Karpas-422 (cell line): ENCODE results near the gene CCNY. TPM values are rescaled to one million over a fixed set of nuclear protein-coding genes. Genes with fewer than 3 reads are reported as not detected.
"Not testable (repeated sequence)": the region's sequence is repeated elsewhere in the genome, so short reads cannot be mapped to it uniquely, and the experiment has no call there.

Source experiments
- DNase-seq: peaks from one replicate; pipeline ENCODE4 v3.0.0-alpha.2; 2015
- H2AFZ ChIP-seq: fragments of 200-600 bp; sonication (generic); 2 replicates; pipeline ENCODE4 v1.6.1; 2014; ENCODE audit warnings: antibody characterized with exemption, low read length, mixed read lengths
- H3K27ac ChIP-seq: fragments of 200-600 bp; sonication (generic); 2 replicates; pipeline ENCODE4 v1.5.1; 2014; ENCODE audit warnings: mild to moderate bottlenecking, low read length, moderate library complexity
- H3K27me3 ChIP-seq: fragments of 200-600 bp; sonication (generic); 2 replicates; pipeline ENCODE4 v1.6.1; 2014; ENCODE audit warnings: low read length, mixed read lengths
- H3K36me3 ChIP-seq: fragments of 200-600 bp; sonication (generic); 2 replicates; pipeline ENCODE4 v1.6.1; 2014; ENCODE audit warnings: low read length, mixed read lengths; ENCODE audit not compliant: insufficient read depth
- H3K4me1 ChIP-seq: fragments of 200-600 bp; sonication (generic); 2 replicates; pipeline ENCODE4 v1.6.1; 2014; ENCODE audit warnings: mild to moderate bottlenecking, low read length, mixed read lengths
- H3K4me2 ChIP-seq: fragments of 200-600 bp; sonication (generic); 2 replicates; pipeline ENCODE4 v1.6.1; 2014; ENCODE audit warnings: low read length, low read depth, mild to moderate bottlenecking; ENCODE audit not compliant: poor library complexity, severe bottlenecking
- H3K4me3 ChIP-seq: fragments of 200-600 bp; sonication (generic); 2 replicates; pipeline ENCODE4 v1.5.1; 2014; ENCODE audit warnings: mild to moderate bottlenecking, antibody characterized with exemption, low read length, mixed read lengths
- H3K79me2 ChIP-seq: fragments of 200-600 bp; sonication (generic); 2 replicates; pipeline ENCODE4 v1.6.1; 2014; ENCODE audit warnings: mild to moderate bottlenecking, low read length, mixed read lengths
- H3K9ac ChIP-seq: fragments of 200-600 bp; sonication (generic); 2 replicates; pipeline ENCODE4 v1.6.0; 2014; ENCODE audit warnings: low read length
- H3K9me2 ChIP-seq: fragments of 200-600 bp; sonication (generic), shearing (Covaris generic); replicated peaks from 2 replicates; pipeline ENCODE4 v1.6.0; 2014; ENCODE audit warnings: mild to moderate bottlenecking, low read length, moderate library complexity; ENCODE audit not compliant: insufficient read depth
- H3K9me3 ChIP-seq: fragments of 300-700, 200-600 bp; sonication (generic); 2 replicates; pipeline ENCODE4 v1.6.1; 2014; ENCODE audit warnings: low read length, mixed read lengths
- H4K20me1 ChIP-seq: fragments of 200-600 bp; sonication (generic); 2 replicates; pipeline ENCODE4 v1.6.1; 2014; ENCODE audit warnings: mild to moderate bottlenecking, antibody characterized with exemption, low read length, low read depth; ENCODE audit not compliant: insufficient read depth
- total RNA-seq: library from RNA; depleted of rRNA; stranded (reverse); fragments of >200 nt; shearing (Covaris generic); gene quantifications from 2 replicates; pipeline ENCODE4 v1.2.3, GENCODE V29; 2014; ENCODE audit warnings: low replicate concordance

Gene CCNY
- total RNA-seq, 1 experiment from 2014 or later, result 19.4 TPM

DNA sequence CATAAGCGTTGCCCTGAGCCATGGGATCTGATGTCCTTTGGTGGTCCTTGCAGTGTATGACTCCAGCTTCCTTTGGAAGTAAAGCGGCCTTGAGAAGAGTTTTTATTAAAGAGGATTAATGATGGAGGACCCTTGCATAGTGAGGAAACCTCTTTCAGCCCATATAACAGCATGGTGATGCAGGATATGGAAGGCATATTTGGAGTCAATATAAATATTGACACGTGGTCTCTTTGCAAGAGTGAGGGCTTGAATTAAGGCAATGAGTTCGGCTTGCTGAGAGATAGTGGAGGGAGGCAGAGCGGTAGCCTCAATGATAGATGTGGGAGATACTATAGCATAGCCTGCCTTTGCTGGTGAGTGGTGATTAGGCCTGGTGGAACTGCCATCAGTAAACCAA lies 67.2 kb downstream of the CCNY start:
- not testable (repeated sequence) for H3K4me2 ChIP-seq, H3K4me1 ChIP-seq, H3K4me3 ChIP-seq, H2AFZ ChIP-seq, H3K27me3 ChIP-seq, H3K79me2 ChIP-seq, H3K36me3 ChIP-seq, H3K9me3 ChIP-seq, H3K9ac ChIP-seq, H3K27ac ChIP-seq, H3K9me2 ChIP-seq, H4K20me1 ChIP-seq, DNase-seq

GRCh38 chr10:35404077-35404476 lies 67.8 kb downstream of the CCNY start:
- not testable (repeated sequence) for H3K9me3 ChIP-seq, H3K4me3 ChIP-seq, H3K36me3 ChIP-seq, H3K4me1 ChIP-seq, H3K27me3 ChIP-seq, H4K20me1 ChIP-seq, H3K27ac ChIP-seq, H3K9ac ChIP-seq, H2AFZ ChIP-seq, DNase-seq, H3K79me2 ChIP-seq, H3K4me2 ChIP-seq, H3K9me2 ChIP-seq

GRCh38 chr10:35406003-35406630 lies 69.8 kb downstream of the CCNY start:
- not testable (repeated sequence) for H3K4me3 ChIP-seq, H3K9me2 ChIP-seq, H3K27ac ChIP-seq, DNase-seq, H3K27me3 ChIP-seq, H3K79me2 ChIP-seq, H2AFZ ChIP-seq, H3K4me1 ChIP-seq, H3K9me3 ChIP-seq, H3K9ac ChIP-seq, H3K4me2 ChIP-seq, H3K36me3 ChIP-seq
- peaks cover 16% of the 10 kb centered on the region; the same call in 1 of the 2 replicates for H4K20me1 ChIP-seq

DNA sequence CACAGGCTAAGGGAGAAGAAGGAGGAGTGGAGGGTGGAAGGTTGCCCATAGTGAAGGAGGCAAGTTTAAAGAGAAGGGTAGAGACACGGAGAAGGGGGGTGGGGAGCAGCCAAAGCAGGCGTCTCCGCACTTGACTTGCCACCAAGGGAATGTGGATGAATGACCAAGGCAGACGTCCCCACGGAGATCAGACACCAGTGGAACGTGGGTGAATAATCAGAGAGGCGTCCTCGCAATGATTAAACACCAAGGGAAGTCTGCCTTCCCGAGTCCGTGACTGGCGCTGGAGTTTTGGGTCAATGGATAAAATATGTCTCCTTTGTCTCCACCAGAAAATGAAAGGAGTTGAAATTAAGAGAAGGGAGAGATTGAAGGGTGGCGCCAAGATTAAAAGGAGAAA lies 71.4 kb downstream of the CCNY start:
- H3K4me3 ChIP-seq, DNase-seq, H3K9me2 ChIP-seq, H3K9me3 ChIP-seq, H3K27me3 ChIP-seq, H3K4me2 ChIP-seq, H3K9ac ChIP-seq, H3K36me3 ChIP-seq, H3K79me2 ChIP-seq, H3K27ac ChIP-seq, H3K4me1 ChIP-seq, H2AFZ ChIP-seq: not testable (repeated sequence)
- H4K20me1 ChIP-seq, result peaks cover 27% of the 10 kb centered on the region

DNA sequence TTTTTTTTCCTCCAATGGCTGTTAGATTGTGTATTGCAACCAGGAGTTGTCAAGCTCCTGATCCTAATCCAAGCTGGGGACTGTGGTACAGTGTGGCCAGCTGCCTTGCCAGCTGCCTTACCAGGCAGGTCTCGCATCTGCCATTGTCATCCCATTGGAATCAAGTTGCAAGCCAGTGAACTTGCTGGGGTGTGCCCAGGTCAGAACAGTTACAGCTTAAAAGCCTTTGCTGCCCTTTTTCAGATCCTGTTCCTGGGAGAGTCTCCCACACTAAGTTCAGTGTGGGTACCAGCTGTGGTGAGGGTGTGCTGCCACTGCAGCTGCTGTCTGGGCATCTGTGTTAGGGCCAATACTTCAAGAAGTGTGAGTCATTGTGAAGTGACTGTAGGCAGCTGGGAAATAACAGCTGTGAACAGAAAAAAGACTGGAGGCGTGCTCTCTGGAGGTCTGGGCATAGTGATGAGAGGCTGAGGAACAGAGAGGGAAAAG lies 72.8 kb downstream of the CCNY start:
- H3K36me3 ChIP-seq, result no peaks in the 10 kb centered on the region
- H2AFZ ChIP-seq, result no peak overlapping the region
- no peaks in the 10 kb centered on the region for H3K9me3 ChIP-seq
- peaks cover 41% of the 10 kb centered on the region for H4K20me1 ChIP-seq
- H3K9ac ChIP-seq, result no peak overlapping the region
- no peaks in the 10 kb centered on the region for H3K27me3 ChIP-seq
- H3K4me3 ChIP-seq, result no peak overlapping the region
- H3K9me2 ChIP-seq, result no peaks in the 10 kb centered on the region
- no peak overlapping the region for H3K4me2 ChIP-seq
- H3K27ac ChIP-seq, result no peak overlapping the region
- H3K4me1 ChIP-seq, result no peaks in the 10 kb centered on the region
- no peaks in the 10 kb centered on the region; the same call in 1 of the 2 replicates for H3K79me2 ChIP-seq
- DNase-seq, result no peak

DNA sequence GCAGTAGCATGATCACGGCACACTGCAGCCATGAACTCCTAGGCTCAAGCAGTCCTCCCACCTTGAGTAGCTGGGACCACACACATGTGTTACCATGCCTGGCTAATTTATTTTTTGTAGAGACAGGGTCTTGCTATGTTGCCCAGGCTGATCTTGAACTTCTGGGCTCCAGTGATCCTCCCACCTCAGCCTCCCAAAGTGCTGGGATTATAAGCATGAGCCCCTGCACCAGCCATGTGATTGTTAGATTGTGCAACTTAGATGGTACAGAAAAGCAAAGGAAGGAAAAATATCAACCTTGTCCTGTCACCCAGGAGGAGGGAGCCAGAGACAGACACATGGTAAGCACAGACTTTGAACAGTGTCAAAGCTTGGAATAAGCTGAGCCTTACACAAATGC lies 73.5 kb downstream of the CCNY start:
- Histone ChIP-seq H3K4me1 (no peaks in the 10 kb centered on the region), H3K9ac (no peak overlapping the region), H2AFZ (no peak overlapping the region), H3K27ac (no peak overlapping the region), H3K4me2 (no peak overlapping the region), H3K4me3 (no peak overlapping the region), H4K20me1 (peaks cover 48% of the 10 kb centered on the region), H3K27me3 (no peaks in the 10 kb centered on the region), H3K9me3 (no peaks in the 10 kb centered on the region), H3K36me3 (no peaks in the 10 kb centered on the region), H3K9me2 (no peaks in the 10 kb centered on the region), H3K79me2 (no peaks in the 10 kb centered on the region; the same call in 1 of the 2 replicates)
- DNase-seq, result no peak

GRCh38 chr10:35412003-35412723 lies 75.9 kb downstream of the CCNY start:
- H3K4me2 ChIP-seq, result no peak overlapping the region
- H3K9me3 ChIP-seq, result no peaks in the 10 kb centered on the region
- no peak overlapping the region for H3K4me3 ChIP-seq
- H3K79me2 ChIP-seq, result no peaks in the 10 kb centered on the region; the same call in 1 of the 2 replicates
- no peaks in the 10 kb centered on the region for H3K9me2 ChIP-seq
- no peak overlapping the region for H2AFZ ChIP-seq
- H3K4me1 ChIP-seq, result no peaks in the 10 kb centered on the region
- H3K36me3 ChIP-seq, result no peaks in the 10 kb centered on the region
- no peak overlapping the region for H3K27ac ChIP-seq
- H3K9ac ChIP-seq, result no peak overlapping the region
- H3K27me3 ChIP-seq, result no peaks in the 10 kb centered on the region
- peaks cover 71% of the 10 kb centered on the region for H4K20me1 ChIP-seq
- DNase-seq, result no peak

DNA sequence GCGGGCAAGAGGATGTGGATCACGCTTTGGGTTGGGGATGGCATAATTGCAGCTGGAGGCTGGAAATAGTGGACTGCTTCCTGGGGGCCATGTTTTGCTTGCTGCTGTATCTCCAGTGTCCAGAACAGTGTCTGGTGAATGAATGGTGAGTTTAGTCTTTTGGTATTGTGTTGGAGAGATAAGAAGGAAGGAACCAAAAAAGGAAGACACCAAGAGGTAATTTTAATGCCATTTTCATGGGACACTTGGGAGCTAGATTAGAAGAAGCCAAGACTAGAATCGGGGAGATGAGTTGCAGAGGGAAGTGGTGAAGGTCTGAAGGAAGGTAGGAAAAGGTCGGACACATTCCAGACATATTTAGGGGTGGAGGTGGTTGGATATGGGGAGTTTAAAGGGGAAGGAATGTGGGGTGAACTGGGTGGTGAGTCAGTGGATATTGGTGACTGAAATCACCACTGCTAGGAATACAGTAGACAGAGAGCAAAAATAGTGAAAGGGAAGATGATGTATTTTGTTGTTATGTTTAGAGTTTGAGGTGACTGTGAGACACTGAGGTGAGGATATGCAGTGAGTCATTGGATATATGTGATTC lies 76.7 kb downstream of the CCNY start:
- no peak for DNase-seq
- Histone ChIP-seq H3K9me2 (no peaks in the 10 kb centered on the region), H3K9ac (no peak overlapping the region), H3K4me1 (0 out of 2 replicates have a peak, but pooled peaks cover 2% of the 10 kb centered on the region), H3K27me3 (no peaks in the 10 kb centered on the region), H4K20me1 (peaks cover 80% of the 10 kb centered on the region), H3K27ac (no peak overlapping the region), H3K4me3 (no peak overlapping the region), H3K9me3 (no peaks in the 10 kb centered on the region), H3K4me2 (no peak overlapping the region), H3K79me2 (no peaks in the 10 kb centered on the region; the same call in 1 of the 2 replicates), H3K36me3 (no peaks in the 10 kb centered on the region), H2AFZ (no peak overlapping the region)
